LNCAP (cell line): ENCODE data around the gene LHPP.

Experiments
- TF ChIP-seq, protein P1 (sequence below): fragments of 450-650 bp; IDR thresholded peaks from 2 replicates; pipeline ENCODE4 v1.5.1; 2017; ENCODE audit warnings: mild to moderate bottlenecking

LHPP gene

DNA sequence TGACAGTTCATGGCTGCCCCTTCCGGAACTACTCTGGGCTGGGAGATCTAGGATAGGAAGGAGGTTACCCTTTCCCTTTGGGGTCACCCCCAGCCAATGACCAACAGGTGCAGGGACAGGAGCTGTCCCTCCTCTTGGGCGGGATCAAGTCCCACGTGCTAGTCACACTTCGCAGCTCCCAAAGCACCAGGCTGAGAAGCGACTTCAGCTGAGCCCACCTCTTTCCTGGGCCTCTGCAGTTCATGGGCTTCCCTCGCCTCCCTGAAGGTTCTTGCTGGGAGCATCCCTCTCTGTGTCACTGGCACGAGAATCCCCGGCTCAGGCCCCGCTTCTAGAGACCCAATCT lies 167.0 kb downstream of the LHPP start:
- TF ChIP-seq, protein P1, sequence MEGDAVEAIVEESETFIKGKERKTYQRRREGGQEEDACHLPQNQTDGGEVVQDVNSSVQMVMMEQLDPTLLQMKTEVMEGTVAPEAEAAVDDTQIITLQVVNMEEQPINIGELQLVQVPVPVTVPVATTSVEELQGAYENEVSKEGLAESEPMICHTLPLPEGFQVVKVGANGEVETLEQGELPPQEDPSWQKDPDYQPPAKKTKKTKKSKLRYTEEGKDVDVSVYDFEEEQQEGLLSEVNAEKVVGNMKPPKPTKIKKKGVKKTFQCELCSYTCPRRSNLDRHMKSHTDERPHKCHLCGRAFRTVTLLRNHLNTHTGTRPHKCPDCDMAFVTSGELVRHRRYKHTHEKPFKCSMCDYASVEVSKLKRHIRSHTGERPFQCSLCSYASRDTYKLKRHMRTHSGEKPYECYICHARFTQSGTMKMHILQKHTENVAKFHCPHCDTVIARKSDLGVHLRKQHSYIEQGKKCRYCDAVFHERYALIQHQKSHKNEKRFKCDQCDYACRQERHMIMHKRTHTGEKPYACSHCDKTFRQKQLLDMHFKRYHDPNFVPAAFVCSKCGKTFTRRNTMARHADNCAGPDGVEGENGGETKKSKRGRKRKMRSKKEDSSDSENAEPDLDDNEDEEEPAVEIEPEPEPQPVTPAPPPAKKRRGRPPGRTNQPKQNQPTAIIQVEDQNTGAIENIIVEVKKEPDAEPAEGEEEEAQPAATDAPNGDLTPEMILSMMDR, result no peak

DNA sequence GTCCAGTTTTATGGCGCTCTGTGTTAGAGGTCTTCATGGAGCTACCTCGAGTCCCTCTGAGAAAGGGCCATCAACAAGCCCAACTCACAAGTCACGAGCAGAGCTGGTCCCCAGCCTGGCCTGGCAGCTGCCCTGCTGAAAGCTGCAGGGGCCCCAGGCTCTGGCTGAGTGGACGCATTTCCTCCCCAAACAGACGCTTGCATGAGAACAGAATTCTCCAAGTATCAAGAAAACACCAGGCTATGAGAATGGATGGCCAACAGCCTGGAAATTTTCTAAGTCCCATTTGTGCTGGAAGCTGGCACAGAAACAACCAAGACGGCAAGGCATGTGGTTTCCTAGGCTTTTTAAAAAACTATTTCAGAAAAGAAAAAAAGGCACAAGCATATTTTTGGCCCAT lies 167.8 kb downstream of the LHPP start:
- TF ChIP-seq, protein P1, result no peak

DNA sequence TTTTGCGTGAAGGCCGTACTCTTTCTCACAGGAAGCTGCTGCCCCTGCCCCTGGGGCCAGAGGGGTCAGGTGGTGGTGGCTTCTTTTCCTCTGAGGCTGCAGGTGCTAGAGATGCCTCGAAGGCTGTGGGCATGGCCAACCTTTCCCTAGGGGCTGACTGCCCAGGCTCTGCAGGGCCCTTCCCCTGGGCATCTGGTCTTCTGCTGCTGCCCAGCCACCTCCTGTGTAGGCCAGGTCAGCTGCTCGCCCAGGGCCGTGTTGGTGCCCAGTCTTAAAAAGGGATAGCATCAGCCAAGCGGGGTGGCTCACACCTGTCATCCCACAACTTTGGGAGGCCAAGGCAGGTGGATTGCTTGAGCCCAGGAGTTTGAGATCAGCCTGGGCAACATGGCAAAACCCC lies 168.2 kb downstream of the LHPP start:
- TF ChIP-seq, protein P1, result no peak

DNA sequence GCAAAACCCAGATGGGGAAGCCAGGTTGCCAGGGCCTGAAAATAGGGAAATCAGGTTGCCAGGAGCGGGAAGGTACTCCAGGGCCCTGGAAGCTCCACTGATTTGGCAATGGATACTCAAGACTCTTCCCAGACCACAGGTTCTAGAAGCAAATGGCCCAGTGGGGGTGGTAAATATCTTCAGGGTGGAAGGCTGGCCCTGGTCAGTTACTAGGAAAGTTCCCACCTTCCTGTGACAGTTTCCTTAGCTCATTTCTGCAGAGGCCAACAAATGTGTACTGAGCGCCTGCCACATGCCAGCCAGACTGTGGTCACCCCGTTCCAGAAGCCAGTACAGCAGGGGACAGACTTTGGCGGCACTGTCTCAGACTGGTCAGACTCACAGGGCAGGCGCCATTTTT lies 168.9 kb downstream of the LHPP start:
- TF ChIP-seq, protein P1, result no peak

DNA sequence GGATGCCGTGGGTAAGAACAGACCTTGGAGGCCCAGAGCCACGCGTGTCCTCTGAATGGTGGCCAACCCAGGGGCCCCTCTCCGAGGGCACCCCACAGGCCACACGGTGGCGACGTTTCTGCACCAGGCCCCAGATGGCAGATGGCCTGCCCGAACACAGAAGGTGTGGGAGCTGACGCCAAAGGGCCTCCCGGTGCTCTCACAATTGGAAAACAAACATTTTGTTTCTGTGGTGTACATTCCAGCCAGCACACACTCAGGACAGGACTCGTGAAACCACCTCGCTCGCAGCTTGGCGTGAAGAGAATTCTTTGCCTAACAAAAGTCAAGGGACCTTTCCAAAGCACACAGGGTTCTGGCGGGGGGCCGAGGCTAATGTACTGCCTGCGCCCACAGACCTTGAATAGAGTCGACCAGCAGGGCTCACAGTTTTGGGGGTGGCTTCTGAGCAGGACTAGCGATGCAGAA lies 170.5 kb downstream of the LHPP start:
- TF ChIP-seq, protein P1, result peak; percentile 90

DNA sequence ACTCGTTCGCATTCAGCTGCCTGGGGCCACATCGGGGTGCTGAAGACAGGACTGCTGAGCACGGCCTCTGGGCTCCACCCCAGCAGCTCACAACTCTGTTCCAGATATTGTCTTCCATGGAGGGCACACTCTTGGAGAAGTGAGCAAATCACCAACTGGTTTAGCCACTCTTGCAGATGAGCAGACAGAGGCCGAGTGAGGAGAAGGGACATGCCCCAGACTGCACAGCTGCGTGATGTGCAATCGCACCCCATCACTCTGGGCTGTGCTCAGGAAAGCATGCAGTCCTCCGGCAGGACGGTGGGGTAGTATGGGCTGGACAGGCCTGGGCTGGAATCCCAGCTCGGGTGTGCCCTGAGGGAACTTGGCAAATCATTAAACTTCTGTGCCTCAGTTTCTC lies 170.9 kb downstream of the LHPP start:
- TF ChIP-seq, protein P1, result no peak

DNA sequence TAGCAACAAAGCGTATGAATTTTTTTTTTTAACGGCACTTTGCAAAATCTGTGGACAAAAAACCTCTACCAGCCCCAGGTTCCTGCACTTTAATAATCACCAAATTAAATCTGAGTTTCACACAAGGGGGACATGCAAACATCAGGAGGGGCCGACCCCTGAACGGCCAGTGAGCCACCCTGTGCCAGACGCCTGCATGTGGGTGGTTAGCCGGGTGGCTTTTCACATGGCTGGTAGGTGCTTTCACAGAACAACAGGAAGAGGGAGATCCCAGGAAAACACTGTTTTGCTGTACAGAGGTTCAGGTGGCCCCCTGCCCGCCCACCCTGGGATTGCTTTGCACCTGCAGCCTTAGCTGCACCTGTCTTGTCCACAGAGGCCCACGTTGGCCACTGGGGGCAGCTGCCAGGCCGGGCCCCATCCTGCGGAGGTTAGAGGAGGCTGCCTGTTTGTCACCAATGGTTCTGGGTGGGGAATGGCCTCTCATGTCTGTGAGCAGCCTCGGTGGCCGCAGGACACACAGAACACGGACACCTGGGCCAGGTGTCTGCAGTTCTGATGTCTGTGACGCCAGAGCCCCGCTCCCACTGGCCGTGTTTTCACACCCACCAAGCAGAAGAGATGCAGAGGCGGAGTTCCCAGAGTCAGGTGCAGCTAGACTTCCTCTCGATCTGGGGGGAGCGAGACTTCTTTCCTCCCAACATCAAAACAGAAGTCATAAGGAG lies 174.8 kb downstream of the LHPP start:
- TF ChIP-seq, protein P1, result no peak
